GM23338 (cell line): ENCODE results near the gene TNNT1. TPM values are rescaled to one million over a fixed set of nuclear protein-coding genes. Genes with fewer than 3 reads are reported as not detected.

ENCODE experiments used
- ATAC-seq: fragments of 200-7000 bp; cut with Tn5 transposase; 3 replicates; pipeline ENCODE4 v1.9.1; 2020
- DNase-seq: peaks from one replicate; pipeline ENCODE4 v3.0.0-alpha.2; 2015; ENCODE audit warnings: low spot score
- H2AFZ ChIP-seq: fragments of 200-600 bp; sonication (generic); 2 replicates; pipeline ENCODE4 v1.8.0; 2016; ENCODE audit warnings: antibody characterized with exemption, mild to moderate bottlenecking, moderate library complexity
- H3F3A ChIP-seq: fragments of 200-600 bp; sonication (generic); replicated peaks from 2 replicates; pipeline ENCODE4 v1.8.0; 2017; ENCODE audit warnings: antibody characterized with exemption, mixed run types, low read depth
- H3K27ac ChIP-seq: fragments of 200-600 bp; sonication (generic); 2 replicates; pipeline ENCODE4 v1.6.1; 2016; ENCODE audit warnings: low read depth
- H3K27me3 ChIP-seq: fragments of 200-600 bp; sonication (generic); 2 replicates; pipeline ENCODE4 v1.8.0; 2016; ENCODE audit warnings: mild to moderate bottlenecking, mixed run types, moderate library complexity; ENCODE audit not compliant: insufficient read depth
- H3K36me3 ChIP-seq: fragments of 200-600 bp; sonication (generic); 2 replicates; pipeline ENCODE4 v1.8.0; 2016; ENCODE audit warnings: mild to moderate bottlenecking; ENCODE audit not compliant: insufficient read depth
- H3K4me1 ChIP-seq: fragments of 200-600 bp; sonication (generic); 2 replicates; pipeline ENCODE4 v1.8.0; 2016; ENCODE audit warnings: mild to moderate bottlenecking, moderate library complexity; ENCODE audit not compliant: insufficient read depth
- H3K4me2 ChIP-seq: fragments of 200-600 bp; sonication (generic); 2 replicates; pipeline ENCODE4 v1.7.1; 2017; ENCODE audit warnings: mixed run types
- H3K4me3 ChIP-seq: fragments of 200-600 bp; sonication (generic); 2 replicates; pipeline ENCODE4 v1.6.1; 2016; ENCODE audit warnings: mixed run types
- H3K79me2 ChIP-seq: fragments of 200-600 bp; sonication (generic); replicated peaks from 2 replicates; pipeline ENCODE4 v1.8.0; 2017; ENCODE audit warnings: mild to moderate bottlenecking; ENCODE audit not compliant: insufficient read depth
- H3K9me2 ChIP-seq: fragments of 200-600 bp; sonication (generic); 2 replicates; pipeline ENCODE4 v1.8.0; 2017; ENCODE audit not compliant: insufficient read depth
- H4K20me1 ChIP-seq: fragments of 200-600 bp; sonication (generic); replicated peaks from 2 replicates; pipeline ENCODE4 v1.8.0; 2017; ENCODE audit warnings: mild to moderate bottlenecking; ENCODE audit not compliant: insufficient read depth
- H3K27ac Mint-ChIP-seq: 2 replicates; pipeline ENCODE4 v1.8.0; 2020; ENCODE audit warnings: inconsistent platforms, mild to moderate bottlenecking, moderate library complexity, mixed read lengths
- H3K27me3 Mint-ChIP-seq: 3 replicates; pipeline ENCODE4 v1.8.0; 2022; ENCODE audit warnings: low read depth, mild to moderate bottlenecking, moderate library complexity, mixed read lengths, inconsistent platforms; ENCODE audit not compliant: insufficient read depth, poor library complexity
- H3K36me3 Mint-ChIP-seq: 3 replicates; pipeline ENCODE4 v1.8.0; 2021; ENCODE audit warnings: low read depth, mild to moderate bottlenecking, inconsistent platforms, moderate library complexity, mixed read lengths
- H3K4me1 Mint-ChIP-seq: 3 replicates; pipeline ENCODE4 v1.8.0; 2020; ENCODE audit warnings: mild to moderate bottlenecking, inconsistent platforms, mixed read lengths
- H3K4me3 Mint-ChIP-seq: 3 replicates; pipeline ENCODE4 v1.8.0; 2021; ENCODE audit warnings: moderate library complexity, mild to moderate bottlenecking, inconsistent platforms, mixed read lengths
- H3K9me3 Mint-ChIP-seq: 3 replicates; pipeline ENCODE4 v1.8.0; 2020; ENCODE audit warnings: moderate library complexity, mild to moderate bottlenecking, inconsistent platforms, mixed read lengths
- ETS1 ChIP-seq: IDR thresholded peaks from 2 replicates; pipeline ENCODE4 v1.6.1; 2016; ENCODE audit warnings: antibody characterized with exemption
- JUNB ChIP-seq: IDR thresholded peaks from one replicate; pipeline ENCODE4 v1.6.1; 2016; ENCODE audit warnings: antibody characterized with exemption; ENCODE audit not compliant: unreplicated experiment
- NANOG ChIP-seq: IDR thresholded peaks from 2 replicates; pipeline ENCODE4 v1.6.1; 2016; ENCODE audit warnings: antibody characterized with exemption, borderline replicate concordance
- POLR2AphosphoS5 ChIP-seq: IDR thresholded peaks from 2 replicates; pipeline ENCODE4 v1.6.1; 2016; ENCODE audit warnings: antibody characterized with exemption, low read depth
- REST ChIP-seq: IDR thresholded peaks from one replicate; pipeline ENCODE4 v1.6.1; 2018; ENCODE audit warnings: antibody characterized with exemption; ENCODE audit not compliant: unreplicated experiment
- ZNF114 ChIP-seq: fragments of 250-450 bp; sonication (Bioruptor Pico); IDR thresholded peaks from 2 replicates; pipeline ENCODE4 v1.5.0; 2020; ENCODE audit warnings: mild to moderate bottlenecking, moderate library complexity
- ZNF462 ChIP-seq: fragments of 250-450 bp; sonication (Bioruptor Pico); IDR thresholded peaks from 2 replicates; pipeline ENCODE4 v1.5.0; 2020; ENCODE audit warnings: mild to moderate bottlenecking, moderate library complexity
- polyA plus RNA-seq: library from polyadenylated mRNA; unstranded; fragments of >200 nt; fragmentation: Nextera tagmentation; extraction: Ambion mirVana; gene quantifications from 2 replicates; pipeline ENCODE4 v1.2.1, GENCODE V29; 2016
- total RNA-seq: library from RNA; depleted of rRNA; stranded (reverse); fragments of >200 nt; shearing (Covaris generic); gene quantifications from 2 replicates; pipeline ENCODE4 v1.2.3, GENCODE V29; 2014

The TNNT1 gene
- total and polyA plus RNA-seq, 2 experiments from 2014 or later: 59.3 to 150 TPM

- peaks cover 13% of the 10 kb centered on the region; the same call in 2 of the 3 replicates for H3K36me3 Mint-ChIP-seq
- Histone ChIP-seq H3K4me1 (peaks cover 21% of the 10 kb centered on the region; the same call in 1 of the 2 replicates), H3K4me3 (no peak overlapping the region), H4K20me1 (peaks cover 32% of the 10 kb centered on the region), H2AFZ (no peak overlapping the region), H3K9me2 (no peaks in the 10 kb centered on the region), H3K27ac (no peak overlapping the region), H3K36me3 (no peaks in the 10 kb centered on the region), H3K4me2 (no peak overlapping the region), H3F3A (no peaks in the 10 kb centered on the region; the same call in 1 of the 2 replicates), H3K79me2 (peaks cover 35% of the 10 kb centered on the region), H3K27me3 (no peaks in the 10 kb centered on the region)
- peaks cover 25% of the 10 kb centered on the region for H3K4me1 Mint-ChIP-seq
- no peak overlapping the region for H3K4me3 Mint-ChIP-seq
- TF ChIP-seq JUNB: no peak
- no peak for TF ChIP-seq POLR2AphosphoS5
- TF ChIP-seq ZNF462: no peak
- no peak overlapping the region; the same call in 1 of the 2 replicates for H3K27ac Mint-ChIP-seq
- DNase-seq (no peak), ATAC-seq (no peak)
- H3K9me3 Mint-ChIP-seq: no peaks in the 10 kb centered on the region; the same call in 2 of the 3 replicates
- H3K27me3 Mint-ChIP-seq: peaks cover 3% of the 10 kb centered on the region
Measured at GRCh38 chr19:55111238-55111831, 37.7 kb downstream of the TNNT1 start.

GRCh38 chr19:55109527-55110291 lies 39.3 kb downstream of the TNNT1 start:
- Histone ChIP-seq H3K79me2 (peaks cover 19% of the 10 kb centered on the region), H3K27me3 (no peaks in the 10 kb centered on the region)
- DNase-seq: no peak
- no peak for TF ChIP-seq POLR2AphosphoS5
- TF ChIP-seq ZNF114 (CRISPR knock-in tag): no peak
- TF ChIP-seq ETS1: no peak
- no peak for TF ChIP-seq REST
- TF ChIP-seq NANOG: no peak

More at GRCh38 chr19:55109527-55110291, 39.3 kb downstream of the TNNT1 start:
- Histone ChIP-seq H3K4me1 (peaks cover 14% of the 10 kb centered on the region; the same call in 1 of the 2 replicates), H3F3A (no peaks in the 10 kb centered on the region), H3K4me2 (no peak overlapping the region), H3K27ac (no peak overlapping the region), H3K4me3 (no peak overlapping the region), H4K20me1 (peaks cover 30% of the 10 kb centered on the region), H3K36me3 (no peaks in the 10 kb centered on the region), H3K9me2 (no peaks in the 10 kb centered on the region), H2AFZ (no peak overlapping the region)
- Mint-ChIP-seq H3K4me1 (peaks cover 9% of the 10 kb centered on the region), H3K27me3 (peaks cover 5% of the 10 kb centered on the region), H3K27ac (peak overlapping the region; percentile 77; the same call in 1 of the 2 replicates), H3K36me3 (peaks cover 13% of the 10 kb centered on the region; the same call in 2 of the 3 replicates), H3K4me3 (no peak overlapping the region; the same call in 2 of the 3 replicates), H3K9me3 (no peaks in the 10 kb centered on the region; the same call in 2 of the 3 replicates)
- no peak; the same call in 2 of the 3 replicates for ATAC-seq
